ELF-1 (cell line): ENCODE measurements around the gene ZCCHC2.

Experiments
- DNase-seq: peaks from one replicate; pipeline ENCODE4 v3.0.0-alpha.2; 2016; ENCODE audit warnings: low read depth, low spot score

ZCCHC2 gene

DNA sequence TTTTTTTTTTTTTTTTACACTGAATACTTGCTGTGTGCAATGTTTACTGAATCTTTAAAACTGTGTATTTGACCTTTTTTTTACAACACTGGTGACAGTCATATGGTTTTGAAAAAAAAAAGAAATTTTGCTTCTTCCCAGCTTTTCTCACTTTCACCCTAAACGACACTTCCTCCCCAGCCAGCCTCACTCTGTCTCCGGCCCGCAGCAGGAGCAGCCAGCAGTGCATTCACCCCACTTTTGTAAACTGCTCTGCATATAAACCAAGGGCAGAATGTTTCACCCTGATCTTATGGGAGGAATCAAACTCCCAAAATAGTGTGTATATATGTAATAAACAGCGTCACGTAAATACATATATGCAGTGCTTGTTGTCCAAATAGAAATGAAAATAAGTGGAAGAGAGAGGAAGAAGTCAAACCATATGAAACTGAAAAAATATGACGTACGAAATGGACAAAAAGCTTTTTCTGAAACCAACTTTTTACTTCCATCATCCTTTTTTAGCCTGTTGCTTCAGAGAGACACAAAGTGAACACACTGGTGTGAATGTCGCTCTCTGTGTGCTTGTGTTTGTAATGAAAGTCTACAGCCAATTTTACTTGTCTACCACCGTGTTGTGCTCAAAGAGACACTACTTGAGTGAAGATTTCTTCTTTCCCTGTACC is 54.2 kb downstream of the ZCCHC2 start:
- no peak for DNase-seq

DNA sequence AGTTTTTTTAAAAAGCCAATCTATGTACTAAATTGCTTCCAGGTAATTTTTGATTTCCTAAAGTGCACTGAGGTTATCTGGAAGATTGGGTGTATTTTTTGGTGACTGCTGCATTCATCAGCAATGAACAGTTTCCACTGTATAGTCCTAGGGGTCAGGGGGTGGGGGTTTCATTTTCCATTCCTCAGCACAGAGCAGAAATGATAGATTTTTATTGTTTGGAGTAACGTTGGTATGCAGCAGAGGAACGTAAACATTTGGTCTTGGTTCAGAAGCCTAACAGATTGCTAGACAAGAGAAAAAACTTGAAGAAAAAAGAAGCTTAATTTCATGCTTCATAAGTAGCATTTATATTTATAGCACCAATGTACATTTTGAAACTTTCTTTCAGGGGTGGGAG is 54.9 kb downstream of the ZCCHC2 start:
- no peak for DNase-seq

DNA sequence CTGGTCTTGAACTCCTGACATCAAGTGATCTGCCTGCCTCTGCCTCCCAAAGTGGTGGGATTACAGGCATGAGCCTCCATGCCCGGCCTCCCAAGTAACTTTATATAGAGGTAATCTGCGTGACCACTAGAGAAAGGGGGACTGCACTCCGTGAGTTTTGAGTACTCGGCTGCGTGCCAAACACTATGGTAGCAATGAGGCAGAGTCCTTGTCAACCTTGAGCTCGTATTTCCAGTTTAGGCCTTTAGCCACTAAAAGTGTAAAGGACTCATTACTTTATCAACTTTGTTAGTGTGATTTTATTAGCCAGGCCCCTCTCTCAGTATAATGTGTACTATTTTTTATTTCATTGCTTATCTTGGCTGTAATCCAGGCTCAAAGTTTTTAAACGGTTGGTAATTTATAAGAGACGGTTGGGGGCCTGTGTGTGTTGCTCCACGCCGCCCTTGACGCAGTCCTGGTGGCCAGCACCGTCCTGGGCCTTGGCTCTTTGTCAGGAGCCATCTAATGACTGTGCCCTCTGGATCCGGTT is 56.2 kb downstream of the ZCCHC2 start:
- no peak for DNase-seq

GRCh38 chr18:62583376-62583775 is 60.6 kb downstream of the ZCCHC2 start:
- no peak for DNase-seq

DNA sequence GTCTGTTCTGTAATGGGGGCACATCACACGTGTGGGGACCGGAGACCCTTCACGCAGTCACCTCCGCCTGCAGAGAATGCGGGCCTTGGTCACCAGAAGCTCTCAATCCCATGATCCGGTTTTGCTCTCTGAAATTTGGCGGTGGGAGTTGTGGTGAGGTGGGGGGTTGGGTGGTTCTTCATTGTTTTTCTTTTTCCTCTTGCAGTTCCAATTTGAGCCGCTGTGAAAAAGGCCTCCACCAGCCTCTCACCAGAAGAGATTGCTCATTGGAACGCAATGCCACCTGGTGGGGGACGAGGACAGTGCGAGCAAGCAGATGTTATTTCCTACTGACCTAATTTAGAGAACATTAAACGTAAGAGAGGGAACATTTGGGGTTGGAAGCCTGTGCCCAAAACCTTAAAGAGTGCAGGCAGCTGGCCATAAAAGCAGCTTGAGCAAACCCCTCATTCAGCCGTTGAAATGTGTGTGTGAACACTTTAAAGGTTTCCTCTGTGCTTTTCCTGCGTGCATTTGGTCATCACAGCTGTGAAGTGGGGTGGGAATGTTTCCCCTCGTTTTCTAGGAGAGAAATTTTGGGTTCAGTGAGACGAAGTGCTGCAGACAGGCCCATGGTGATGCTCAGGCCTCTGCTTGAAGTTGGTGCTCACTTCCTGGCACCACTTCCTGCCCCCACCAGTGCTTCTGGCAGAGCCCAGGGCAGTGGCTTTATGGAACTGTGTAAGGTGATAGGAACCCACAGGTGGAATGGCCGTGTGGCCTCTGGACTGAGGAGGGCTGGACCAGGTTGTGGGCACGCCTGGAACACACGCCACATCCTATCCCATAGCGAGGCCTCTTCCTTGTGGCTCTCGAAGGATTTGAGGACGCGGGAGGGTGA is 61.7 kb downstream of the ZCCHC2 start:
- peak; percentile 91 for DNase-seq

DNA sequence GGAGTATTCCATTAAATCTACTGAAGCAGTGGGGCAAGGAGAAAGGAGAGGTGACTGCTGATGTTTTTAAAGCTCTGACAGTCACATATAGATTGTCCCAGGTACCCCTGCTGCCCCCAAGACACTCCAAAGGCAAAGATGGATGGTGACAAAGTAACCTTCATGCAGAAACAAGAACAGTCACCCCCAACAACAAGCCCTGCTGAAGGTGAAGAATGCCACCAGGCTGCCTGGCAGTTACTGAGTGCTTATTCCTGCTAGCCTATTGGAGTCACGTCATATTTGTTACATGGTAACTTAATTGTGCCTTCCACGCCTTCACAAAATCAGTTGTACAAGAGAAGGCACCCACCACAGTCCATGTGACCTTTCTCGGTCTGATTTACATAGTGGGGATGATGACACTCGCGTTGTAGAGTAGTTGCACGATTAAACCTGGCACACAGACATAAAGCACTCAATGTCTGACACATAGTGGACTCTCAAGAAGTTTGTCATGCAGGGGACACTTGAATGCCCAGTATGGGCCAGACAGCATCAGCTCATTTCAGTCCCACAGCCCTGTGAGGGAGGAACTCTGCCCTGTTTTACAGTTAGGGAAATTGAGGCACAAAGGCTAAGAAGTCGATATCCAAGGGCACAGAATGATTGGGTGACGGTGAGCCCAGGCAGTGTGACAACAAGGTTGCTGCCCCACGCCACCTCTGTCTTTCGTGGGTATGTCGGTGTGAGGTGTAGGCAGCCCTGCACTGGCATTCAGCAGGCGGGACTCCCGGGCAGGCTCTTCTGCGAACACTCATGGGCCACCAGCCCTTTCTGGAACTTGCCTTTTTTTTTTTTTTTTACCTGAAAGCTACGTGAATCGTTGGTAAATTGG is 62.7 kb downstream of the ZCCHC2 start:
- no peak for DNase-seq

GRCh38 chr18:62586151-62586774 is 63.4 kb downstream of the ZCCHC2 start:
- peak; percentile 76 for DNase-seq

- peak; percentile 36 for DNase-seq
Measured at GRCh38 chr18:62586781-62587487, 64.1 kb downstream of the ZCCHC2 start.

GRCh38 chr18:62587689-62588088 is 64.9 kb downstream of the ZCCHC2 start:
- no peak for DNase-seq

GRCh38 chr18:62588217-62588616 is 65.4 kb downstream of the ZCCHC2 start:
- no peak for DNase-seq

GRCh38 chr18:62590799-62591590 is 68.2 kb downstream of the ZCCHC2 start:
- no peak for DNase-seq

GRCh38 chr18:62596145-62597005 is 73.5 kb downstream of the ZCCHC2 start:
- DNase-seq = peak; percentile 66

GRCh38 chr18:62601871-62602270 is 79.0 kb downstream of the ZCCHC2 start:
- no peak for DNase-seq

DNA sequence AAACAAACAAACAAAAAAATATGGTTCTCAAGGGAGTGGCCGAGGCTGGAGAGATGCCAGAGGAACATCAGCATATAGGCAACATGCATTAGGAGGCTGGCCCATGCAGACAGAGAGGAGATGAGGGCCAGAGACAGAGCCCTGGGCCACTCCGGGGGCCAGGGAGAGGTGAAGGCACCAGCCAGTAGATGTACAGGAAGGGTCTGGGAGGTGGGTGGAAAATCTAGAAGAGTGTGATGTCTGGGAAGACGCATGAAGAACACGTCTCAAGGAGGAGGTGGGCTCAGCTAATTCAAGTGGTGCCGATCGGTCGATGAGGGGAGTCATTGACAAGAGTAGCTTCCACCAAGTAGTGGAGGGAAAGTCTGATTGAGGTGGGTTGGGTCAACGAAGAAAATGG is 79.9 kb downstream of the ZCCHC2 start:
- no peak for DNase-seq

GRCh38 chr18:62603211-62603610 is 80.4 kb downstream of the ZCCHC2 start:
- no peak for DNase-seq

DNA sequence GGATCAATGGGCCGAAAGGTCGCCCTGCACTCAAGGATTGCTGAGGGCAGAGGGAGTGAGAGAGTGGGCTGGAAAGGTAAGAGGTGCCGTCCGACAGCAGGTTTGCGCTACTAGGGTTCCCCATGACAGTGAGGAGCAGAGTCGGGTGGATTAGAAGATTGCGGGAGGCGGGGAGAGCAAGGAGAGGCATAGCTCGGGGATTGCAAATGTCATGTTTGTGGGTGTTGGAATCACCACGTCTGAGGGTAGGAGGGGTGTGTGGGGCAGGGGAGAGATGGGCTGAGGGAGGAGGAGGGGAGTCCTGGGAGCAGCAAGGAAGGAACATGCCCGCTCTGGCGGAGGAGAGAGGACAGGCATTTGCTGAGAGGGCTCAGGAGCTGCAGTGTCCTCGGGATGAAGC is 81.2 kb downstream of the ZCCHC2 start:
- no peak for DNase-seq

DNA sequence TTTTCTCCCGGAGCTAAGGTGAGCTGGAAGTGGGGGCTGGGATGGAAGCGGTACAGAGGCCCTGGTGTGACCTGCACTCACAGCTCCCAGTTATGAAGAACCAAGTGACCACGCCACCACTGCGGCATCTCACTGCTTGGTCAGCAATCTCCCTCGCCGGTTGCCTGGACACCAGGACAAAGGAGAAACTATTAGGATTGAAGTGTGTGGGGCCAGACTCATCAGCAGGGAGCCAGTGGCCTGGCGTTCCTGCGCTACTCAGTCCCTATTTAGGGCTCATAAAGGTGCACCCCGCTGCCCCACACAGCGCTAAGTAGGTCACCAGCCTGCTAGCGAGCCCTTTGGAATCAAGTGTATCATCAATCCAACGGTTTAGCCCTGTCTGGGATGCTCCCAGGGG is 82.9 kb downstream of the ZCCHC2 start:
- DNase-seq = no peak

DNA sequence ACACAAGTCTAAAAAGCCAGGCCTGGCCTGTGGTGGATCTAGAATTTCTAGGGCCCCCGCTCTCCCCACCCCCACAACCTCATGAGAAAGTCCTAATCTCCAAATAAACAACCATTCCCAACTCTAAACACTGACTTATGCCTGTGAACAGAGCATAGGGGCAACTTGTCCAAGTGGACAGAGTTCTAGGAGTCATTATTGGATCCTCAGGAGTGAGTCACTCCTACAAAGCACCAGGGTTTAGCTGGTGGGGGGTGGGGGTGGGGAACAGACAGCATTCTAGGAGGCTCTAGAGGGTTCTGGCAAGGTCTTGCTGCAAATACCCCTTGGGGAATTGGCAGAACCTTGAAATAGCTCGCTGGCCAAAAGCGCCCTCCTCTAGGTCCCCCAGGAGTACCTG is 83.3 kb downstream of the ZCCHC2 start:
- DNase-seq = peak; percentile 43

DNA sequence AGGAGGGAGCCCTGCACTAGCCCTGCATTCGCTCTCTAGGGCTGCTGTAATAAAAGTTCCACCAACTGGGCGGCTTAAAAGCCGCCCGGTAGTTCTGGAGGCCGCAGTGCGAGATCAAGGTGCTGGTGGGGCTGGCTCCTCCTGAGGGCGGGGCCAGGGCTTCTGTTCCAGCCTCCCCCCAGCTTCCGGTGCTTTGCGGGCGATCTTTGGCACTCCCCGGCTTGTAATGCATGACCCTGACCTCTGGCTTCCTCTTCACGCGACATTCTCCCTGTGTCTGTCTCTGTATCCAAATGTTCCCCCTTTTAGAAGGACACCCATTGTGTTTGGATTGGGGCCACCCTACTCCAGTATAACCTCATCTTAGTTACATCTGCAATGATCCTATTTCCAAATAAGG is 84.5 kb downstream of the ZCCHC2 start:
- DNase-seq = no peak
